GM19193 (cell line): Measurements from ENCODE around the gene SNX21.
A peak's percentile ranks its signal among the peaks of the same experiment; 100 is the strongest.

Source experiments
- POLR2A ChIP-seq: IDR thresholded peaks from 4 replicates; pipeline ENCODE4 v1.6.1; 2011; ENCODE audit not compliant: insufficient read depth, insufficient read length; ENCODE audit errors: extremely low read depth

Gene SNX21

GRCh38 chr20:45883100-45883469 is 49.5 kb downstream of the SNX21 start:
- TF ChIP-seq POLR2A, result no peak

GRCh38 chr20:45886590-45887345 is 53.2 kb downstream of the SNX21 start:
- no peak for TF ChIP-seq POLR2A

GRCh38 chr20:45887346-45887715 is 53.7 kb downstream of the SNX21 start, which contains the start of gene SPATA25:
TSS of gene SPATA25 (minus strand) at chr20:45887622. CDS start at chr20:45887590, 32 bp downstream.
- no peak for TF ChIP-seq POLR2A

DNA sequence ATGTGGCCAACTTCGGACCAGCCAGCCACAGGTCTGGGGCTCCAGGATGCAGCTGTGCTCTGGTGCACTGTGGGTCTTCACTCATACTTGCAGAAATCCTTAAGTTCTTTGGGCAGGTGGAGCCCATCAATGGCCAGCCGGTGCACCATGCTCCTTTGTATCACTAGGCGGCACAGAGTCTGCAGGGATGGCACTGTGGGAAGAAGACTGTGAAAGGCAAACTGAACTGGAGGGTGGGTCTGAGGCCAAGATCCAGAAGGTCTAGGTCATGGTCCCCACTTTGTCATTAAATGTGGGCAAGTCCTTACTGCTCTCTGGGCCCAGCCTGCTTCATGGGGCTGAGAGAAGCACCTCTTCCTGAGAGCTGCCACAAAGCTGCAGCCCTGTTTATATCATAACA is 55.1 kb downstream of the SNX21 start:
- TF ChIP-seq POLR2A, result no peak

DNA sequence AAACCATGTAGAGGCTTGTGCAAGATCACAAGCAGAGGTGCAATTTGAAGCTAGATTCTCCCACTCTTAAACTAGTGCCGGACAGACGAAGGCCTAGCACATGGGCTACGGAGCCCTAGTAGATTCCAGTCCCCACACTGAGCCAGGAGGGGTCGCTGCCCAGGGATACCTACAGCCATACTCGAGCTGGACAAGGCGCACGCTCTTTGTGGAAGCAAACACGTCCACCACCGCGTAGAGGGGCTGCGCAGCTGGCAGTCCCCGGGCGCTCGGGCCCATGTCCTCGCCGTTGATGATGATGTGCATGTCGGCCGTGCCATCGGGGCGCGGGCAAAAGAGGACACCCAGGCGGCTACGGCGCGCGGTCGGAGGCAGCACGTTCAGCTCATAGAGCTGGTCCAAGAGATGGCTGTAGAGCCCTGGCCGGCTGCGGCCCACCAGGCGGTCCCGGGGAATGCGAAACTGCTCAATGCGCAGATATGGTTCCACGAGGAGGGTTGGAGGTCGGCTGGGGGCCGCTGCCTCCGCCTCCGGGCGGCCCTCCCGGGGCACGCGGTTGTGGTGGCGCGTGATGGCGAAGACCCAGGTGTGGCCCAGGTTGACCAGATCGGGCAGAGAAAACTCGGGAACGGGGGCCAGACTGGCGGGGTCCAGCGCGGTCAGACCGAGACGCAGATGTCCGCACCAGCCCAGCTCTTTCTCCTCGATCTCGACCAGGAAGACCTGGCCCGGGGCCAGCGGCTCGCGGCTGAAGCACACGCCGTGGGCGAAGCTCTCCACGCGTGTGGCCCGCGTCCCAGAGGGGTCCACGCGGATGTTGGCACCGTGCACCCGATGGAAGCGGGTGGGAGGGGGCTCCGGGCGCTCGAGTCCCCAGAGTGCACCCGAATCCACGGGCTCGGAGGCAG is 56.7 kb downstream of the SNX21 start:
- no peak for TF ChIP-seq POLR2A

DNA sequence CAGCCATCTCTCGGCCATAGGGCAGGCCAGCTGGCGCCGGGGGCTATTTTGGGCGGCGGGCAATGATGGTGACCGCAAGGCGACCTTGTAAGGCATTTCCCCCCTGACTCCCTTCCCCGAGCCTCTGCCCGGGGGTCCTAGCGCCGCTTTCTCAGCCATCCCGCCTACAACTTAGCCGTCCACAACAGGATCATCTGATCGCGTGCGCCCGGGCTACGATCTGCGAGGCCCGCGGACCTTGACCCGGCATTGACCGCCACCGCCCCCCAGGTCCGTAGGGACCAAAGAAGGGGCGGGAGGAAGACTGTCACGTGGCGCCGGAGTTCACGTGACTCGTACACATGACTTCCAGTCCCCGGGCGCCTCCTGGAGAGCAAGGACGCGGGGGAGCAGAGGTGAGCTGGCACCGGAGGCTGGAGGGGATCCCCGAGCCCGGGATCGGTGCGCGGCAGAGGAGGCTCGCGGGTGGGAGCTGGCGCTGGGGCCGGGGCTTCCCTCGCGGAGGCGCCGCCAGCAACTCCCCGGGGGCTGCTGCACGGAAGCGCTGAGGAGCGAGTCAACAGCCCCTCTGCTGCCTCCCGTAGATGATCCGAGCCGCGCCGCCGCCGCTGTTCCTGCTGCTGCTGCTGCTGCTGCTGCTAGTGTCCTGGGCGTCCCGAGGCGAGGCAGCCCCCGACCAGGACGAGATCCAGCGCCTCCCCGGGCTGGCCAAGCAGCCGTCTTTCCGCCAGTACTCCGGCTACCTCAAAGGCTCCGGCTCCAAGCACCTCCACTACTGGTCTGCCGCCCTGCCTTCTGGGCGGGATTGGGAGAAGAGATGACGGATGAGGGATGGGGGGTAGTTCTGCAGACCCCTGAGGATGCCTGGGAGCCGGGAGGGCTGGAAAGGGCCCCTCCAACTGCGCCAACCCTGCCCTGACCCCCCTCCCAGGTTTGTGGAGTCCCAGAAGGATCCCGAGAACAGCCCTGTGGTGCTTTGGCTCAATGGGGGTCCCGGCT is 57.7 kb downstream of the SNX21 start, which contains the start of the genes CTSA and NEURL2:
Gene CTSA (plus strand): TSS at position 351 of the 999 bp plus-strand sequence. CDS start 234 bp downstream, at position 585.
Gene NEURL2 (minus strand): TSS at position 224 of the 999 bp plus-strand sequence. CDS start 217 bp downstream, at position 7.
- TF ChIP-seq POLR2A, result peak; percentile 79

DNA sequence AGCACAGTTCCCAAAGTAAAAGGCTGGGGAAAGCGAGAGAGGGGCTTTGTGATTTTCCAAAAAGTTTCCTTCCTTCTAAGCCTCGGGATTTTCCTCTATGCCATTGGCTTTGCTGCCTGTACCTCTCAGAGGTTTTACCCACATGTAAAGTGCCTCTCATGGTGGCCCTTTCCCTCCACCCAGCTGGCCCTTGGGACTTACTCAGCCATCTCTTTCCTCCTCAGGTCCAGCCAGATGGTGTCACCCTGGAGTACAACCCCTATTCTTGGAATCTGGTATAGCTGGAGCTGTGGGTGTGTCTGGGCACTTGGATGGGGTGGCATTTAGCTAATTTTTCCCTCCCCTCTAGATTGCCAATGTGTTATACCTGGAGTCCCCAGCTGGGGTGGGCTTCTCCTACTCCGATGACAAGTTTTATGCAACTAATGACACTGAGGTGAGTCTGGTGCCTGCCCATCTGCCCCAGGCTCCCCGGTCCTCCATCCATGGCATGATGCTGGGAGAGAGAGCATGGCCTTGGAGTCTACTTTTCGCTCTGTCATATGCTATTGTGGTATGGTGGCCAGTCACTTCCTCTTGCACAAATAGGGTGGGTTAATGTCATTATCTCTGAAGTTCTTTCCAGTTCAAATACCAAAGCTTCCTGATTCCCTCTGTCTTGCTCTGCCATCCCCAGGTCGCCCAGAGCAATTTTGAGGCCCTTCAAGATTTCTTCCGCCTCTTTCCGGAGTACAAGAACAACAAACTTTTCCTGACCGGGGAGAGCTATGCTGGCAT is 58.6 kb downstream of the SNX21 start:
- TF ChIP-seq POLR2A, result no peak
